ENCODE data around the gene PRPF39. TPM values are rescaled to one million over a fixed set of nuclear protein-coding genes. Genes with fewer than 3 reads are reported as not detected.

Gene PRPF39
- total RNA-seq, 4 donors from 2014 or later: 25.1 to 37.7 (median 36.3) TPM

GRCh38 chr14:45156067-45156466, 72.2 kb downstream of the PRPF39 start:
- no peak for TF ChIP-seq CTCF (IDR thresholded peaks at IDR 0.05; ENCODE audit: low read depth)

Small RNA genes within 50 kb of the gene (small RNA-seq; reads per million reads assigned to genes)
- gene RF00151 (not detected), gene SNORD127 (9,621 reads per million, percentile 100 among the genes with 10 or more reads in this experiment)

Other genes with a start within 250 kb of the PRPF39 start
- 10 to 100 TPM in 3 of 4 donors, 1 to 10 TPM in 1; 8.7 to 14.0 (median 12.9) TPM for gene KLHL28, start 122.2 kb upstream of the PRPF39 start, total RNA-seq
- 10 to 100 TPM; 16.3 to 33.3 (median 21.0) TPM for gene TOGARAM1, start 121.9 kb upstream of the PRPF39 start, total RNA-seq
- gene FKBP3, start 50.4 kb downstream of the PRPF39 start, total RNA-seq: 10 to 100 TPM; 29.3 to 53.5 (median 32.0) TPM
- gene FANCM, start 51.8 kb downstream of the PRPF39 start, total RNA-seq: 10 to 100 TPM in 2 of 4 donors, 1 to 10 TPM in 2; 5.3 to 11.0 (median 8.4) TPM
- gene MIS18BP1, start 169.1 kb downstream of the PRPF39 start, total RNA-seq: 10 to 100 TPM; 56.9 to 68.3 (median 64.2) TPM

Measured in subcutaneous adipose tissue (tissue), 4 donors.